GM19324 (cell line): ENCODE data around the gene CACNG4.
"Not testable (repeated sequence)": the region's sequence is repeated elsewhere in the genome, so short reads cannot be mapped to it uniquely, and the experiment has no call there.

Experiments
- ATAC-seq: cut with Tn5 transposase; IDR thresholded peaks from one replicate; pipeline ENCODE4 v1.9.1; 2021; ENCODE audit warnings: mild to moderate bottlenecking, moderate library complexity; ENCODE audit not compliant: unreplicated experiment, low FRiP score

CACNG4 gene

GRCh38 chr17:66959641-66960375 lies 4.7 kb upstream of the CACNG4 start:
- no peak for ATAC-seq

- no peak for ATAC-seq
These were observed 3.9 kb upstream of the CACNG4 start for GRCh38 chr17:66960613-66961012.

- no peak for ATAC-seq
These were observed 992 bp upstream of the CACNG4 start for GRCh38 chr17:66963521-66963908.

GRCh38 chr17:66964930-66965800 lies 658 bp downstream of the CACNG4 start:
- ATAC-seq: no peak

GRCh38 chr17:66965801-66966262 lies 1.3 kb downstream of the CACNG4 start:
- no peak for ATAC-seq

- no peak for ATAC-seq
These were observed 1.8 kb downstream of the CACNG4 start for GRCh38 chr17:66966298-66966697.

- ATAC-seq: no peak
These were observed 2.4 kb downstream of the CACNG4 start for GRCh38 chr17:66966704-66967418.

- ATAC-seq: no peak
These were observed 3.5 kb downstream of the CACNG4 start for GRCh38 chr17:66967837-66968543.

GRCh38 chr17:66968916-66969315 lies 4.4 kb downstream of the CACNG4 start:
- ATAC-seq: no peak

- ATAC-seq: no peak
These were observed 5.6 kb downstream of the CACNG4 start for GRCh38 chr17:66970140-66970539.

GRCh38 chr17:66970797-66971196 lies 6.3 kb downstream of the CACNG4 start:
- ATAC-seq: no peak

GRCh38 chr17:66971264-66971663 lies 6.8 kb downstream of the CACNG4 start:
- ATAC-seq: no peak

- no peak for ATAC-seq
These were observed 7.4 kb downstream of the CACNG4 start for GRCh38 chr17:66971730-66972441.

- not testable (repeated sequence) for ATAC-seq
These were observed 7.9 kb downstream of the CACNG4 start for GRCh38 chr17:66972442-66972830.

- no peak for ATAC-seq
These were observed 10.7 kb downstream of the CACNG4 start for GRCh38 chr17:66975188-66975587.

GRCh38 chr17:66975614-66976378 lies 11.3 kb downstream of the CACNG4 start:
- ATAC-seq: no peak

- no peak for ATAC-seq
These were observed 11.8 kb downstream of the CACNG4 start for GRCh38 chr17:66976379-66976663.

- no peak for ATAC-seq
These were observed 12.3 kb downstream of the CACNG4 start for GRCh38 chr17:66976781-66977201.

GRCh38 chr17:66978514-66979061 lies 14.1 kb downstream of the CACNG4 start:
- no peak for ATAC-seq
